ENCODE results near the gene PODN.

- TF ChIP-seq EZH2phosphoT487 (IDR thresholded peaks at IDR 0.05; ENCODE audit: low read depth, severe bottlenecking, unreplicated experiment) = no peak
- no peak for TF ChIP-seq CTCF (IDR thresholded peaks at IDR 0.05; ENCODE audit: poor library complexity)
- no peak for TF ChIP-seq EZH2 (IDR thresholded peaks at IDR 0.05; ENCODE audit: borderline replicate concordance)
Observed at GRCh38 chr1:53129891-53130597, 68.0 kb downstream of the PODN start.

Measured in hepatocyte (in vitro differentiated cells).